SKM-1 treated with dmso at 0.1 percent for 144 hours (cell line): Measurements from ENCODE around the gene PRSS23.

Source experiments
- DNase-seq: peaks from one replicate; lab custom pipeline; 2025; ENCODE audit not compliant: unreplicated experiment; lab: John Stamatoyannopoulos, UW

PRSS23 gene

GRCh38 chr11:86790195-86790725 lies 10.1 kb upstream of the PRSS23 start:
- no peak for DNase-seq

DNA sequence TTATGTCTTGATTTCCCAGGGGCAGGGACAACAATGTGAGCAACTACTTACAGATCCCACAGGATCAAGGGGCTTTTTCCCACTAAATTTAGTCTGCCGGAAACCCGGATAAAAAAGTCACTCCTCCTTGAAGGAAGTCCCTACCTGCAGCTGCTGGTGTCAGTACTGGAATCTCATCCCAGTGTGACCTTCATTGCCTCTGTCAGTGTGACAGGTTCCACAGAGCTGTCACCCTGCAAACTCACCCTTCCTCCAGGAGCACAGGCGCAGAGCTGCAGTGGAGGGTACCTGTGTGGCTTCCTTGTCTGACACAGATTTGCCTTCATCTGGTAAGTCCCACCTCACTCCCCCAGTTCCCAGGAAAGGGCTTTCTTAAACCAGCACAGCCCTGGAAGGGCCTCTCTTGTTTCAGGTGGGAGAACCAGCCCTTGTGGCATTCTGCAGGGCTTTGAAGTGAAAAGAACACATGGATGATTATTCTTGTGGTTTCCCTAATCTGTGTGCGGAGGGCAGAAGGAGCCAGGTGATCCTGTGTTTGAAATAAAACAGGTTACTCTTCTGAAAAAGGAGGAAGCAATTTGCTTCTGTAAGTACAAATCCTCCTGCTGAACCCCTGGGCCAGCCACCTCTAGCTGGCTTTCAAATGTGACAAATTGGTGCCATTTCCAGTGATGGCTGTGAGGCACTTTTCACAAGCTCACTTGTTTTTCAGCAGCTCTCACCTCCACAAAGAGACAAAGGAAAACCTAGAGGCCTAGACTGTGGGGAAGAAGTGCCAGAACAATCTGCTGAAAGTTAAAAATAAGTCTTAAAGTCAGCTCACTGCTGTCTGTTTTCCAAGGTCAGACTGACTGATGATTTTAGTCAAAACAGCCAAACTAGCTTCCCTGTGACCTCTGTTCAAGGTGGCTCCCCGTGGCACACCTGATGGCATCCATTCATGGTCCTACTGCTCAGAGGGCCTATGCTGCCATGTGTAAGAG lies 9.2 kb upstream of the PRSS23 start:
- no peak for DNase-seq

GRCh38 chr11:86792150-86792549 lies 8.2 kb upstream of the PRSS23 start:
- no peak for DNase-seq

DNA sequence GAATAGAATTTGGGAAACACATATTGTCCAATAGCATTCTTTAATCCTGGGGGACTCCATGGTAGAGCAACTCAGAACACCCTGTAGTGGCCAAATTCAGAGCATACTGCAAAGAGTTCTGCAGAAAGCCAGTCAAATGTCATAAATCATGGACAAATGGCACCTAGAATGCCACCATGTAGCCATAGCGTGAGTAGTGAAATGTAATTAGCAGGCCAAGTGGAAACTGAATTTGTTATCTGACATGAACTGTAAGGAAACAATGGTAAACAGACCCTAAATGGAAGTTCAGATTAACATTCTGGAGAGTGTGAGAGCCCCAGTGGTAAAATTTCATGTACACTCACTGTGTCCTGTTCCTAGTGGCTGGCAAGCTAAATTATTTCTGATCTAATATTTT lies 7.0 kb upstream of the PRSS23 start:
- no peak for DNase-seq

DNA sequence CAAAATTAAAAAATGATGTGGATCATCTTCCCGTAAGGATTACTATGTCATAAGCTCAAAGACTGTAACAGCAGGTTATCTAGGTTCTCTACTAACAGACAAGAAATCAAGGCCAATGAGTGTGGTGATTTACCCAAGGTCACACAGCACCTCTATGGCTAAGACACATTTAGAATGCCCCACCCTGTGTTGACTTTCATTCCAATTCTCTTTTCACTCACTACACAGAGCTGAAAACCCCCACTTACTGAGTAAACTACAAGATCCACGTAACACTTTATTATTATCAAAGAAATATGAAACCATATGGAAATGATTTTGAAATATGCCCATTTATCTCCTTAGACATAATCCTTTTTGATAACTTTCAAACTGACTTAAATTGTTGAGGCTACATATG lies 4.8 kb upstream of the PRSS23 start:
- DNase-seq = no peak

DNA sequence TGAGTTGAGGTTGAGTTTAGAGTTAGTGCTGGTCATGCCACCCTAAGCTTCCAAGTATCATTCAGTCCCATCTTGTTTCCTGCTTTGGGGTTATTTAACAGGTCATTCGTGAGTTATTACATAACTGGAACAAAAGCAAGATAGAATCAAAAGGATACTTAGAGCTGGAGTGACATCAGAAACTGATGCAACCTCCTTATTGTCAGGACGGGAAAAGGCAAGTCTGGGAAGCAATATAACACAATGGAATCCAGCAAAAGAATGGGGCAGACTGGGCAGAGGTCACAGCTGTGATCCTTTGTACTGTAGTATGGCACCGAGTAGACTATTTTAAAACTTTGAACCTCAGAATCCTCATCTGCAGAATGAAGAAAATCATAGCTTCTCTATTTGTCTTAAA lies 4.4 kb upstream of the PRSS23 start:
- no peak for DNase-seq

- DNase-seq = no peak
Measured at GRCh38 chr11:86797133-86797532, 3.2 kb upstream of the PRSS23 start.

DNA sequence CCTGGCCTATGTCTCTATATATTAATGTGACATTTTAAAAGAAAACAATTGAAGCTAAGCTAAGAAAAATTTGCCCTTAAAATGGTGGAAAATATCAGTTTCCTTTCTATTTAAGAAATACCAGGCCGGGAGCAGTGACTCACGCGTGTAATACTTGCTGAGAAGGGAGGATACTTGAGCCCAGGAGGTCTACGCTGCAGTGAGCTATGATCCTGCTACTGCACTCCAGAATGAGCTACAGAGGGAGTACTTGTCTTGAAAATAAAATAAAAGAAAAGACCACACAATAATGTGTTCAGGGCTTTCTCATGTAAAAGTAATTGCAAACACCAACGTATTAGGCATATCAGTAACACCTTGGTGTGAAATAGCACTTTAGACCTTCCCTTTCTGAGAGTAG lies 1.4 kb upstream of the PRSS23 start:
- DNase-seq = no peak

DNA sequence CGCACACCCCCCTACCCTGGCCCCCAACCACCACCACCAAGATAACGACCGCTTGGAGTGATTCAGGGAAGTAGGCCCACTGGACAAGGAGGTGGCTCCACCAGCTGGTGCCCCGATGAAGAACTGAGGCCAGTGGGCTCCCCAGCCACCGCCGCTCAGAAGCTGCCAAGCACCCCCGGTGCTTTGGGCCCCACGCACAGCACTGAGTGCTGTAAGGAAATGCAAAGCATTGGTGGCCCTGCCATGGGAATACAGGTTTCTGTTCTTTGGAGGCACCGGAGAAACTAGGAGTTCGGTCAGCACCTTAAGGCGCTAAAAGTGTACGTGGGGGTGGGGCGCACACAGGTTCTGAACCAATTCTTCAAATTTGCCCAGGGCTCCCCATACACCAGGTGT lies 664 bp upstream of the PRSS23 start:
- no peak for DNase-seq

- no peak for DNase-seq
Measured at GRCh38 chr11:86800960-86801272, 574 bp downstream of the PRSS23 start.

GRCh38 chr11:86801364-86801763 lies 1.0 kb downstream of the PRSS23 start:
- DNase-seq = no peak

DNA sequence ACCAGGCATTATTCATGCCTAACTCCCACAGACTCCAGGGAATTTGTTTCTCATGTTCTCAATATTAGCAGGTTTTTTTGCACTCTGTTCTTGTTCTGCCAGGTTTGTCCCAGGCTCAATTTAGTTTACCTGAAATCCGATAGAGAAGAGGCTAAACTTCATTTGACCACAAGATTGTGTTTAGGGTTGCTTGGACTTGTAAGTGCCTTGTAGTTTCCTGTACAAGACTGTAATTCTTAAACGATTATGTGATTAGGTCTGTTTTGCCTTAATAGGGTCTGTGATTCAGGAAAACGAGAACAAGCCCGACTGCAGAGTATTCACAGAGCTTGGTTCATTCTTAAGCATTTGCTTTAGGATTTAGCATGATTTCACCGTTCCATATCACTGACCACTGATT lies 1.8 kb downstream of the PRSS23 start:
- no peak for DNase-seq

DNA sequence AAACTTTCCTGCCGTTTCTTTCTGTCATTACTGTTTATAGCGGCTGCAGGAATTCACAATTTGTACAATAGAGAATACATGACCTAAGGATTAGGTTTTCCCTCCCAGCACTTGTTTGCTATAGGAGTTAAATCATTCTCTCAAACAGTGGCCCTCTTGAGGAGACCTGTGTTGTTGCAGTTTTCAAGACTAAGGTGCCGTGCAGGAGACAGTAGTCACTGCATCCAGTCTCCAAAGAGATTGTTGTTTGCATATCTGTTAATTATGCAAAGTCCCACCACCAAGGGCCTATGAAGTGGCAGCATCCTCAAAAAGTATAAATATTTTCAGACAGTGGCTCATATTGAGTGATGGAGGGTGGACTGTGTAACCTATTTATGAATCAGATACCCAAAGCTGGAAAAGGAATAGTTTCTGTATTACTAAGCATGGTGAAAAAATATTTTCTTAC lies 2.3 kb downstream of the PRSS23 start:
- DNase-seq = no peak

DNA sequence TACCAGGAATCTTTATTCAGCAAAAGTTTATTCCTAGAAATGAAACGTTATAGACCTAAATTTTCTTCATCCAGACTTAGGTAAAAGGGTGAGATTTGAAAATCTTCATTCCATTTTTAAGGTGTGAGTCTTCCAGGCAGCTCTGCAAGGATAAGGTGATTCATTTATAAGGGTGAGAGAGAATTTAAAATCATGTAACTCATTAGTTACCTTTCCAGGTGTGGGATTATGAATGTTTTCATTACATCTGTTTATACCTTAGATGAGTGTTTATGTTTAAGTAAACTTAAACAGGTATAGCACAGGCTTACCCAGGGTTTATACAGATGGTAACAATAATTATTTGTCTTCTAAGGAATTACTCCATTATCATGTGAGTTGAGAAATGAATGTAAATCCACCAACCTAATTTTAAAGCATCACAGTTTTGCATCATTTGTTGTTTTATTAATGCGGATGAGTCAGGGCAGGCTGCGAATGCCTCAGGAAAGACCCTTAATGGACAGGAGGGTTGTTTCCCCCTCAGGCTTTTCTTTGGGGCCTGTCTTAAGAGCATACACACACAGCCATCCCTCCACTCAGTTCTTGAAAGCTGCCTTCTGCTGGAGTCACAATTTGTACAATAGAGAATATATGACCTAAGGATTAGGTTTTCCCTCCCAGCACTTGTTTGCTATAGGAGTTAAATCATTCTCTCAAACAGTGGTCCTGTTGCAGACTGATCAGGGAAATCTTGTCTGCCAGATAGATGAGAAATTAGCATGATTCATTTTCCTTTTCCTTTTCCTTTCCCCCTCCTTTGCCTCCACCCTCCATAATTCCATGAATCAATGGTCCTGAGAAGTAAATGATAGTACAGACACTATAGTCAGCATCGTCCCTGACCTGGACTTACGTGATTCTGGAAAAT lies 3.0 kb downstream of the PRSS23 start:
- no peak for DNase-seq

GRCh38 chr11:86804951-86805350 lies 4.6 kb downstream of the PRSS23 start:
- no peak for DNase-seq

DNA sequence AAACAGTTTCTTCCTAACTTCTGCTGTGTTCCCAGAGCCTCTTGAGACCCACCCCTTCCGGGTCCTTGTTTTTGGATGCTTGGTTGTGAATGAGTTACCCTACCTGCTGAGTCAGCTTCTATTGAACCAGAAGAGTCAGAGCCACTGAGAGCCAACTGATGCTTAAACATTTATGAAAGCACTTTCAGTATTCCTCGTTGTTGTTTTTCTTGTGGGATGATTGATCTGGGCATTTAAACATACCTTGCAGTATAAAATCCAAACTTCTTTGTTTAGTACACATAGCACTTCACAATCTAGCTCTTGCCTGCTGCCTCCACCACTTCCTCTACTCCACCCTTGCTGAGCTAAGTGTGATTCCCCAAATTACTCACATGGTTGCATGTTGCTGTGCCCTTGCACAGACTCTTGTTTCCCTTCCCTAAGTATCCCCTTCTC lies 5.5 kb downstream of the PRSS23 start:
- DNase-seq = no peak

DNA sequence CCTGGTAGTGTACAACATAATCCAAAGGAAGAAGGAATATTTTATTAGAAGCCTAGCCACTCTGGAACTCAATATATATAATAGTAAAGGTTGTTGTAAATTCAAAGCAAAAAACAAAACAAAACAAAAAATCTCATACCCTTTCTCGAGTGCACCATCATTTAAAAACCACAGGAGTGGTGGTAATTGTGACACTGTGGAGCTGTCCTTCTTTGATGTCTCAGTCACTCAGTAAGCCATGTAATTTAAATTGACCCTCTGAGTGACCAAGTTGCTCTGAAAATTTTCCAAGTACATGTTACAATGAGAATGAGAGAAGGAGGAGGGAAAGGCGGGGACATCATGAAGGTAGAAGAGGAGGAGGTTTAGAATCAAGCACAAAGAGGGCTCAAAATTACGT lies 6.6 kb downstream of the PRSS23 start:
- no peak for DNase-seq

DNA sequence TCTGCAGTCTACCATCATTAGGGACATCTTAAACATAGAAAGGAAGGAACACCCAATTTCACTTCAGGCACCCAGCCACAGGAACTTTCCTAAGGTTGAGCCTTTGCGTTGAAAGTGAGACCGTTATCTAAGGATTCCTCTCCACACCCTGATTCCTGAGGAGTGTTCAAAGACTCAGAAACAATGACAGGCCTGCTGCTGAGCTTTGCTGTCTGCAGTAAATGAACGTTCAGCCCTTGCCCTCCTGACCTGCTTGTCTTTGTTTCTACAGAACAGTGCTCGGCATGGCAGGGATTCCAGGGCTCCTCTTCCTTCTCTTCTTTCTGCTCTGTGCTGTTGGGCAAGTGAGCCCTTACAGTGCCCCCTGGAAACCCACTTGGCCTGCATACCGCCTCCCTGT lies 7.0 kb downstream of the PRSS23 start:
- DNase-seq = no peak

DNA sequence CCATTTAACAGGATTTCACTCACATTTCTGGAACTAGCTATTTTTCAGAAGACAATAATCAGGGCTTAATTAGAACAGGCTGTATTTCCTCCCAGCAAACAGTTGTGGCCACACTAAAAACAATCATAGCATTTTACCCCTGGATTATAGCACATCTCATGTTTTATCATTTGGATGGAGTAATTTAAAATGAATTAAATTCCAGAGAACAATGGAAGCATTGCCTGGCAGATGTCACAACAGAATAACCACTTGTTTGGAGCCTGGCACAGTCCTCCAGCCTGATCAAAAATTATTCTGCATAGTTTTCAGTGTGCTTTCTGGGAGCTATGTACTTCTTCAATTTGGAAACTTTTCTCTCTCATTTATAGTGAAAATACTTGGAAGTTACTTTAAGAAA lies 9.2 kb downstream of the PRSS23 start:
- DNase-seq = no peak

GRCh38 chr11:86810288-86810687 lies 9.9 kb downstream of the PRSS23 start:
- DNase-seq = no peak

DNA sequence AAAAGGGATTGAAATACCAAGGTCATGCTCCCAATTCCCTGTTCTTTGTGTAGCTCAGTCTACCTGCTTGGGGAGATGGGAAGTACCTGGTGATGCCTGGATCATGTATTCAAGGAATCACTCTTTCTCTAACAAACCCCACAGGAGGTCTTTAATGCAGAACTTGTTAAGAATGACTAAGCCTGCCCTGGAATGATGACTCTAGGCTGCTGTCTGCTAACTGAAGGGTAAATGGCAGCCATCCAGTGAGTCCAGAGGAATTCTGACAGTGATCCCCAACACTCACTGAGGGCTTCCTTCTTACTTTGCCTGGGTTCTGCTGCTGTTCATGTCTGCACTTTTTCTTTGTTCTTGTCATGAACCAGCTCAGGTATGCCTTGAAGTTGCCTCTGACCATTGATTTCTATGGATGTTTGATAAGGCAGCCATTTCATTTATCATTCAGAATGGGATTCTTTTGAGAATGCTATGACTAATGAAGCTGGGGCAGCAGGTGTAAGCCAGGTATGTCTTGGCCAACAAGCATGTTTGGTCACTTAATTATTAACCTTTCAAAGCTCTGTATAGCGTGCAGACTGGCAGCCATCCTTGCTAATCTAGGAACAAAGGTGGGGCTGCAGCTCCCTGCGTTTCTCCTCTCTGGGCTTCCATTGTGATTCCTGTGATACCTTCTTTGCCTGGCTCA lies 11.4 kb downstream of the PRSS23 start:
- no peak for DNase-seq
